Measurements from ENCODE around the gene MYO5B. TPM values are rescaled to one million over a fixed set of nuclear protein-coding genes. Genes with fewer than 3 reads are reported as not detected.

The MYO5B gene
- total and polyA plus RNA-seq, 2 donors (not counting 1 experiment from before 2014, with no cell fraction given) = 0.30 to 1.7 TPM

- no peak overlapping the region for H3K27ac Mint-ChIP-seq
- DNase-seq (no peak), ATAC-seq (ENCODE audit: low read depth) (no peak)
- Histone ChIP-seq H3K27ac (ENCODE audit: low read length in 2 of 2) (no peak overlapping the region), H3K27me3 (replicated peaks in 1 of 4; ENCODE audit: control extremely low read depth in 1 of 4, control insufficient read depth in 3 of 4, insufficient read depth in 4 of 4, low read length in 3 of 4) (peaks cover 0 to 3% (median 0%) of the 10 kb centered on the region in 4 experiments), H2AFZ (ENCODE audit: insufficient read depth, low read depth, low read length, poor library complexity, severe bottlenecking) (no peak overlapping the region), H4K20me1 (ENCODE audit: control insufficient read depth, insufficient read depth, low read length, poor library complexity, severe bottlenecking) (no peaks in the 10 kb centered on the region), H3K36me3 (replicated peaks in 1 of 2; ENCODE audit: control extremely low read depth in 1 of 2, control insufficient read depth in 1 of 2, extremely low read depth in 1 of 2, insufficient read depth in 2 of 2, low read length in 1 of 2) (no peaks in the 10 kb centered on the region), H3K4me3 (ENCODE audit: control extremely low read depth in 1 of 5, extremely low read depth in 1 of 5, insufficient read depth in 1 of 5, low read depth in 2 of 5, low read length in 4 of 5) (no peak overlapping the region), H3K4me1 (ENCODE audit: control insufficient read depth in 2 of 2, insufficient read depth in 2 of 2, low read length in 2 of 2) (no peaks in the 10 kb centered on the region), H3K9me3 (ENCODE audit: control extremely low read depth in 1 of 3, control insufficient read depth in 2 of 3, insufficient read depth in 1 of 3, low read length in 2 of 3) (no peaks in the 10 kb centered on the region), H3K79me2 (ENCODE audit: control insufficient read depth, insufficient read depth, low read length) (no peaks in the 10 kb centered on the region), H3K9ac (ENCODE audit: low read length) (no peak overlapping the region), H3K4me2 (replicated peaks; ENCODE audit: low read depth, low read length, poor library complexity, severe bottlenecking) (no peak overlapping the region)
- no peak overlapping the region for H3K4me3 Mint-ChIP-seq
- no peaks in the 10 kb centered on the region for H3K4me1 Mint-ChIP-seq
- no CpG with 5 or more reads among the region's 1 CpG for WGBS (ENCODE audit: insufficient coverage)
- no peaks in the 10 kb centered on the region for H3K9me3 Mint-ChIP-seq (ENCODE audit: insufficient read depth)
- ChIA-PET POLR2A (no interaction called here), CTCF (no interaction called here)
- TF ChIP-seq CTCF (IDR thresholded peaks at IDR 0.05) = no peak
- no peak for TF ChIP-seq EZH2 (IDR thresholded peaks at IDR 0.05; ENCODE audit: borderline replicate concordance, insufficient read depth, low read depth, low read length, poor library complexity, severe bottlenecking)
- peaks cover 38% of the 10 kb centered on the region for H3K27me3 Mint-ChIP-seq
- intact Hi-C loops (cut with micrococcal nuclease) = no loop called here
Measured at GRCh38 chr18:50111398-50111797, 83.5 kb downstream of the MYO5B start.

- H3K4me1 Mint-ChIP-seq = no peaks in the 10 kb centered on the region
- Histone ChIP-seq H3K4me2 (replicated peaks; ENCODE audit: low read depth, low read length, poor library complexity, severe bottlenecking) (no peak overlapping the region), H3K36me3 (replicated peaks in 1 of 2; ENCODE audit: control extremely low read depth in 1 of 2, control insufficient read depth in 1 of 2, extremely low read depth in 1 of 2, insufficient read depth in 2 of 2, low read length in 1 of 2) (no peaks in the 10 kb centered on the region), H2AFZ (ENCODE audit: insufficient read depth, low read depth, low read length, poor library complexity, severe bottlenecking) (no peak overlapping the region), H3K4me1 (ENCODE audit: control insufficient read depth in 2 of 2, insufficient read depth in 2 of 2, low read length in 2 of 2) (no peaks in the 10 kb centered on the region), H3K4me3 (ENCODE audit: control extremely low read depth in 1 of 5, extremely low read depth in 1 of 5, insufficient read depth in 1 of 5, low read depth in 2 of 5, low read length in 4 of 5) (no peak overlapping the region), H3K9me3 (ENCODE audit: control extremely low read depth in 1 of 3, control insufficient read depth in 2 of 3, insufficient read depth in 1 of 3, low read length in 2 of 3) (no peaks in the 10 kb centered on the region), H4K20me1 (ENCODE audit: control insufficient read depth, insufficient read depth, low read length, poor library complexity, severe bottlenecking) (no peaks in the 10 kb centered on the region), H3K9ac (ENCODE audit: low read length) (no peak overlapping the region), H3K27me3 (replicated peaks in 1 of 4; ENCODE audit: control extremely low read depth in 1 of 4, control insufficient read depth in 3 of 4, insufficient read depth in 4 of 4, low read length in 3 of 4) (no peaks in the 10 kb centered on the region), H3K27ac (ENCODE audit: low read length in 2 of 2) (no peak overlapping the region), H3K79me2 (ENCODE audit: control insufficient read depth, insufficient read depth, low read length) (no peaks in the 10 kb centered on the region)
- no peak overlapping the region for H3K27ac Mint-ChIP-seq
- ChIA-PET CTCF (interaction anchor here (0.7 kb wide), 1 partner anchor 578 kb away, joined by 4 read pairs; no protein-coding TSS in a partner anchor), POLR2A (no interaction called here)
- H3K4me3 Mint-ChIP-seq = no peak overlapping the region
- H3K27me3 Mint-ChIP-seq = peaks cover 24% of the 10 kb centered on the region
- TF ChIP-seq EZH2 (IDR thresholded peaks at IDR 0.05; ENCODE audit: borderline replicate concordance, insufficient read depth, low read depth, low read length, poor library complexity, severe bottlenecking) (no peak), CTCF (IDR thresholded peaks at IDR 0.05) (no peak)
- no peaks in the 10 kb centered on the region for H3K9me3 Mint-ChIP-seq (ENCODE audit: insufficient read depth)
- no peak for DNase-seq
- no CpG with 5 or more reads among the region's 2 CpGs for WGBS (ENCODE audit: insufficient coverage)
- no peak for ATAC-seq (ENCODE audit: low read depth)
- intact Hi-C loops (cut with micrococcal nuclease) = no loop called here
Measured at GRCh38 chr18:50107468-50107977, 87.4 kb downstream of the MYO5B start.

Measured in B cell (primary cell).